ENCODE measurements around the gene FETUB.
"Not testable (repeated sequence)": the region's sequence is repeated elsewhere in the genome, so short reads cannot be mapped to it uniquely, and the experiment has no call there.

FETUB gene

DNA sequence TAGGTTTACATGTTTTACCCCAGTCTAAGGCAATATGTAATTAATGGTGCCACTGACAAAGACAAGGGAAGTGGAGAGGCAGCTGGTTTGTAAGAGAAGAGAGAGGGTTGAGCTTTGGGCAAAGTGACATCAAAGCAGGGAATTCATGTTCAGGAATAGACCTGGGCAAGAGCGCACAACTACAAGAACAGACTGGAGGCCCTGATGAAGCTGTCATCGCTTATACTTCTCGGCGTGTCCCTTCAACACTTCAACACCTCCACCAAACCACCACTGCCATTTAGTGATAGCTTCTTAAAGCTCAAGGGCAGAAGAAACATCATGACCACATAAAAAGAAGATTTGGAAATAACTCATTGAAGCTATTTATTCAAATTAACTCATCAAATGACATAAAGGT lies 57.3 kb downstream of the FETUB start:
- no peak overlapping the region for H3K4me3 ChIP-seq (ENCODE audit: low read length in 2 of 2)
- no peaks in the 10 kb centered on the region for H3K36me3 ChIP-seq (ENCODE audit: control insufficient read depth in 2 of 2, insufficient read depth in 2 of 2, low read length in 2 of 2)
- no peak overlapping the region for H3K27ac ChIP-seq (ENCODE audit: low read length)
- no peak overlapping the region for H3K9ac ChIP-seq (ENCODE audit: low read length in 2 of 2)
- no peaks in the 10 kb centered on the region for H3K27me3 ChIP-seq (ENCODE audit: control insufficient read depth in 1 of 2, insufficient read depth in 2 of 2, low read length in 2 of 2)
- H3K4me1 ChIP-seq (ENCODE audit: control insufficient read depth, insufficient read depth, low read length) = no peaks in the 10 kb centered on the region
- no peaks in the 10 kb centered on the region for H3K9me3 ChIP-seq (ENCODE audit: control insufficient read depth in 2 of 2, low read length in 2 of 2)

DNA sequence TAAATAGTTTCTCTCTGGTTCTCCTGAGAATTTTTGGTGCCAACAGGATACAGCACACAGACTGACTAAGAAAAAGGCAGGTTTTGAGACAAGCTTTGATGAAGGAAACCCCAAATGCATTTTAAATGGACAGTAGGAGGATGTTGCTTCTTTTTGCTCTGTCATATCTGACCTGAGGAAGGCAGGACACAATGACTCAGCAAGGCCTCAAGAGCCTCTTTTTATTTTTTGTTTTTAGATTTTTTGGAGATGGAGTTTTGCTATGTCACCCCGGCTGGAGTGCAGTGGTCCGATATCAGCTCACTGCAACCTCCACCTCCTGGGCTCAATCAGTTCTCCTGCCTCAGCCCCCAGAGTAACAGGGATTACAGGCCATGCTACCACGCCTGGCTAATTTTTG lies 60.1 kb downstream of the FETUB start:
- Histone ChIP-seq H3K9ac (ENCODE audit: low read length in 2 of 2) (no peak overlapping the region), H3K36me3 (ENCODE audit: control insufficient read depth in 2 of 2, insufficient read depth in 2 of 2, low read length in 2 of 2) (no peaks in the 10 kb centered on the region), H3K27ac (ENCODE audit: low read length) (no peak overlapping the region)

GRCh38 chr3:186702451-186702850 lies 62.3 kb downstream of the FETUB start:
- H3K9ac ChIP-seq (ENCODE audit: low read length in 2 of 2); H3K27me3 ChIP-seq (ENCODE audit: control insufficient read depth in 1 of 2, insufficient read depth in 2 of 2, low read length in 2 of 2); H3K36me3 ChIP-seq (ENCODE audit: control insufficient read depth in 2 of 2, insufficient read depth in 2 of 2, low read length in 2 of 2); H3K9me3 ChIP-seq (ENCODE audit: control insufficient read depth in 2 of 2, low read length in 2 of 2); H3K27ac ChIP-seq (ENCODE audit: low read length); H3K4me3 ChIP-seq (ENCODE audit: low read length in 2 of 2); H3K4me1 ChIP-seq (ENCODE audit: control insufficient read depth, insufficient read depth, low read length): not testable (repeated sequence)

More for the DNA sequence above, 60.1 kb downstream of the FETUB start:
- no peaks in the 10 kb centered on the region for H3K9me3 ChIP-seq (ENCODE audit: control insufficient read depth in 2 of 2, low read length in 2 of 2)
- no peak overlapping the region for H3K4me3 ChIP-seq (ENCODE audit: low read length in 2 of 2)
- H3K4me1 ChIP-seq (ENCODE audit: control insufficient read depth, insufficient read depth, low read length) = no peaks in the 10 kb centered on the region
- no peaks in the 10 kb centered on the region for H3K27me3 ChIP-seq (ENCODE audit: control insufficient read depth in 1 of 2, insufficient read depth in 2 of 2, low read length in 2 of 2)
